T-helper 22 cell (primary cell): ENCODE data around the gene NADK2.

Source experiments
- DNase-seq: peaks from one replicate; pipeline ENCODE4 v3.0.0-alpha.2; 2020; ENCODE audit warnings: low read depth

NADK2 gene

DNA sequence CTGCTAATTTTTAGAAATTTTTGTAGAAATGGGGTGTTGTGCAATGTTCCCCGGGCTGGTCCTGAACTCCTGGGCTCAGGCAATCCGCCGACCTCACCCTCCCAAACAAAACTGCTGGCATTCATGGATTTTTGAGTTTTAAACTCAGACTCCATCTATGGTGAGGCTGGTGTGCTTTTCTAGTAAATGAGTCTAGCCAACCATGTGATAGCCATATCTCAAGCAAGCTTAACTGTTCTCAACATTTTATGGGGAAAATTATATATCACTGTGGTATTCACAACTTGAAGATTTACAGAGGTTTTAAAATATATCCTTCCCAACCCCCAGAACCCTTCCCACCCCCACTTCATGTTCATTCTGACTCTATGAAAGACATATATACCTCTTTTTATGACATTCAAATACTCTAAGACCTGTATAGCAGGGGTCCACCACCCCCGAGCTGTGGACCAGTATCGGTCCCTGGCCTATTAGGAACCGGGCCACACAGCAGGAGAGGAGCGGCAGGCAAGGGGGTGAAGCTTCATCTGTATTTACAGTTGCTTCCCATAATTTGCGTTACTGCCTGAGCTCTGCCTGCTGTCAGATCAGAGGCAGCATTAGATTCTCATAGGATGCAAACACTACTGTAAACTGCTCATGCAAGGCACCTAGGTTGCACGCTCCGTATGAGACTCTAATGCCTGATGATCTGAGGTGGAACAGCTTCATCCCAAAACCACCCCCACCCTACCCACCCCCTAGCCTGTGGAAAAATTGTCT, 4.5 kb upstream of the NADK2 start:
- no peak for DNase-seq

DNA sequence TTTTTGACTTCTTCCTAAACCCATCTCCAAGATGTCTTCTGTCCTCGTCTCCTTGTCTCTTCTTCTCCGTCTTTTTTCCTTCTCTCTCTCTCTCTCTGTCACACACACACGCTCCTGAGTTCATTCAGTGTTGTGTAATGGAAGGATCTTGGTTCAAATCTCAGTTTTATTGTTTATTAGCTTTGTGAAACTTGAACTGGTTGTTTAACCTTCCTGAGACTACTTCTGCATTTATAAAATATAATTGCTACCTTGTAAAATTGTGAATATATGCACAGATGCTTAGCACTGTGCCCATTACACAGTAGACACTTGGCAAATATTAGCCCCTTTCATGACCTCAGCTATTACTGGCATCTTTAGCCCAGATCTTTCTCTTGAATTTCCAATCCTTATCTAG, 2.4 kb upstream of the NADK2 start:
- no peak for DNase-seq

DNA sequence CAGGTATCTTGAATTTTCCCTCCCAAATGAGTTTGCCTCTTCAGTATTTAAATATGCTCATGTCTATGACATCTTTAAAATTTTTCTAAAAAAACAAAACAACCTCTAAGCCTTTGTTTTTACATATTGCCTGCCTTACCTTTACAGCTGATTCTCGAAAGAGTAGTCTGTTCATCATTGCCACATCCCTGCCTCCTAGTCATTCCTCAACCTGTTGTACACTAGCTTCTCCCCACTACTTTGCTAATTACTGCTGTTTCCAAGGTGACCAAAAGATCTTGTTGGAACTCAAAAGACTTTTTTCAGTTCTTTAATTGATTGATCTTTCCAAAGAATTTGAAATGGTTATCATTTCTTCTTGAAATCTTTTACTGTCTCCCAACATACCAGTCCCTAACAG, 1.9 kb upstream of the NADK2 start:
- DNase-seq = no peak

DNA sequence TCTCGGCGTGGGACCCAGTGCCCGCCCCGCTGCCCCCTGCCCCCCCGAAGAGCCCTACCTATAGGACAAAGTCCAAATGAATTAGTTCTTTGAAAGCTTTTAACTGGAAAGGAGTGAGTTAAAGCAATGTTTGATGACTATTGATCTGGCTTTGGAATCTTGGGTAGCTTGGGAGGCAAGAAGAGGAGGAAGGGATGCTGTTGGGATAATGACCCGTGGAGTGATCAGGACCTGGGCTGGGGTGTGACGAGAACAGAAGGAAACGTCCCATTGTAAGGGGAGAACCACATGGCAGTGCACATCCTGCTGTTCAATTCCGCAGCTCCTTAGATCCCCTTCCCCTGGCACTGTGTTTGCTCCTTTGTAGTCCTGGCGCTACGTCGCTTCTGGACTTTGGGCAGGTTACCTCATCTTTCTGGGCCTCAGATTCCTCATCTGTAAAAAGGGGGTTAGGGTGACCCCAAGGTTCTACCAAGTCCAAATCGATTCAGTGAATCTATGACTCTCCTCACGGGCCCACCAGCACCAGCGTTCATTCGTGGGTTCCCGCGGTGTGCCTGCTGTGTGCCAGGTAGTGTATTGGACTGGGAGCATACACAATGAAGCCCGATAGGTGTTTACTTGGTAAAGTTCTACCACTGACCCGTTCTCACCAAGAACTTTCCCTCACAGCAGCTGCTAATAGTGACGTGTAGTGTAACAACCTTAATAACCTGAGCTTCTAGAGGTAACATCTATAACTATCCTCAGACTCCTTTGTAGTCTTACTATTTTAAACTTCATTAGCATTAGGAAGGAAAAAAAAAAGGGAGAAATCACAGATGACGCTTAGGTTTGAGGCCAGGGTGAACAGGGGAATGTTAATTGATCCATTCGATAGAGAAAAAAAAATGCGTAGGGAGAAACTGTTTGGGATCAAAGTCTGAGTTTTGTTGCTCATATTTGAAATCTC, 1.1 kb upstream of the NADK2 start:
- no peak for DNase-seq

DNA sequence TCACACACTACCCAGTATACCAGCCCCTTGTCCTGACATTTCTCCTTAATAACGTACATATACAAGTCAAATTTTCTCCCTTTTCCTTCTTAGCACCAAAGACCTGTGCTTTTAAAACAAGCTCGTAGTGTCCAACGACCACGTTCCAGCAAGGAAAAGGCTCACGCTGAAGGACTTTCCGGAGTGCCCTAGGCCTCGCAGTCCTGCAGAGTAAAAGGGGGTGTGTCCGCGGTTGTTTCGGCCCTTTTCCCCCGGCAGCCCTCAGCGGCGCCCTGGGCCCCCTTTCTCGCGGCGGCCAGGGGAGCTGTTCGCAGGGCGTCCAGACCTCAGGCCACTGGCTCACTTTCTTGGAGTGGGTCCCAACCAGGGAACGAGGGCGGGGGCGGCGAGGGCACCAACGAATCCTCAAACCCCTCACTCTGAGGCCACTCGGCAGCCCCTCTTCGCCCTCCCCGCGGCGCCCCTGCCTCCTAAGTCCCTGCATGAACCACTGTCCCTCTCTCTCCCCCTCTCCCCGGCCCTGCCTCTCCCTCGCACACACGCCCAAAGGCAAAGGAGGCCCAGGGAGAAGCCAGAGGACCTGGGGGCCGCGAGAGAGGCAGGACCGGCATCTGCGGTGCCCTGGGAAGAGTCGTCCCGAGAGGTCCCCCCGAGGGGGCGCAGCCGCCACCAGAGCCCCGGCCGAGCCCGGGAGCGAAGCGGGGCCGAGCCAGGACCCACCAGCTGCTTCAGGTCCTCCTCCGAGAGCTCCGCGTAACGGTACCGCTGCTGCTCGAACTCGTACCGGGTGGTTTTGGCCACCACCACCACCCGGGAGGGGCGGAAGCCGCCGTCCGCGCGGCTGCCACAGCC, 720 bp downstream of the NADK2 start:
- no peak for DNase-seq

DNA sequence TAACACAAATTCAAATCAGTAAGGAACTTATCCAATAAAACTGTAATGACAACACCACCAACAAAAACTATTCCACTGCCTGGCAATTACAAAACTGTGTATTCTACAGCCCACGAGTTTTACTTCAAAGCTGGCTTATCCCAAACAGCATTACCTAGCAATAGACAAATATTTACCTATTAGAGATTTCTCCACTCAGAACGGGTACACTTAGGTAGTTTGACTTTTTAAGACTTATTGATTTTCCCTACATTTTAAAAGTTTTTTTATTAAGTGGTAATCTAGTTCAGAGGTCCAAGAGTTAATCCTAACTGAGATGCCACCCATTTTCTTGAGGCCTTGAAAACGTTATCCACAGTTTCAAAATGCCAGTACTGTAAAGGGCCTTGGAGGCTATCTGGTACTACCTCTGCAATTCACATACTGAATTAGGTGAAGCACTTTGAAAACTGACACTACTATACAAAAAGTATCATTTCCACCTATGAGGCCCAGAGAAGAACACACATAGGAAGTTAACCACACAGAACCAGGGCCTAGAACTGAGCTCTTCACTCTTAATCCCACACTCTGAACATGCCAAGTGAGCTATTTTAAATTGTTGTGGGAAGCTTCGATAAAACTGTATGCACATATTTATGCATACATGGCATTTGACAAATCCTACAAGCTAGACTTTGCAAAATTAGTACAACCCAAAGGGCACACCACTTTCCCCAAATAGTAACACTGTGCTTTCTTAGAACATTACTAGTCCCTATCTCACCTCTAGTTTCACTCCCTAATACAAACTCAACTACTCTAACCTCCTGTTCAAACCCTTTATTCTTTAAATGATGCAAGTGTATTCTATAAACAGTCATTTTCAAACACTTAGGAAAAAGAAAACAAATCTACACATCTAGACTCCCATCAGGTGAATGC, 2.1 kb downstream of the NADK2 start:
- no peak for DNase-seq

DNA sequence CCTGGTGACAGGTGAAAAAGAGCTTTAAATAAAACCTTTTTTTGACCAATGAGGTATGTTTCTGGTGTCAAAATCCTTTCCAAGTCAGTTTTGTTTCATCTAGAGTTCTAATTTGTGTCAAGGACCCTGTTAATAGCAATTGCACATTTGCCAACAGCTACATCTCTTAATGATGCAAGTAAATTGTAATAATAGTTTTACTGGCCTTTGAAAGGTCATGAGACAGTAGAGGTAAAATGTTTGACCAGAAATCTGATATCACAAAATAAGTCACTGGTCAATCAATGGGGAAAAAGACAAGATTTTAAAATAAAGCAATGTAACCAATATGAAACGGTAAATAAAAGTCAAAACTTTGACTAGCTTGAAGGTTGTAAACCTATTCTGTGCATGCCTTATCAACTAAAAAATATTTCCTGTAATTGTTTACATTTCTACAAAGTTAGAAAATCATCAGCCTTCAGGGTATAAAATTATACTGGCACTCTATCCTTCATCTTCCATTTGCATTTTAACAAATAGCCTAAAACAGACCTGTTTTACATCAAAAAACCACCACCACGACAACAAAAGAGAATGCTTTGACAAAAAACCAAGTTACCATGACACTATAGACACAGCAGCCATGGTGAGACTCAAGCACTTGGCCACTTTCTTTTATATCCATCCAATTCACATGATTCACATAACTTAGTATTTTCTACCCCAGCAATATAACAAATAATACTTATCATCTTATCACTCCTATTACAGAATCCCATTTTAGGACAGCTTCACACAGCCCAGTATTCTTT, 3.0 kb downstream of the NADK2 start:
- DNase-seq = no peak

DNA sequence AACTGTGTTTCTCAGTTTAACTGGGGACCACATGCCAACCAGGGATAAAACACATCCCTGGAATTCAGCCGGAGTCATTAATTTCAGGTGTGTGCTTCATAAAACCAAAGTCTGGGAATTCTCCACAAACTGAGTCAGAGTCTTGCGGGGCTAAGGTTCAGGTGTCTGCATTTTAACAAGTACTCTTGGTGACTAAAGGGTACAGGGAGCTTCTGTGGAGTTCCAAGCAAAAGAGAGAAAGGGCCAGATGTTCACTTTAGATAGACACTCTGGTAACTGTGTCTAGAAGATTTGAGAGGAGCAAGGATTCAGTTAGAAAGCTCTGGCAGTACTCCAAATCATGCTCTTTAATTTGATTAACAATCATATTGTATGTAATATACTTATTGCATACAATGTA, 4.0 kb downstream of the NADK2 start:
- DNase-seq = no peak

DNA sequence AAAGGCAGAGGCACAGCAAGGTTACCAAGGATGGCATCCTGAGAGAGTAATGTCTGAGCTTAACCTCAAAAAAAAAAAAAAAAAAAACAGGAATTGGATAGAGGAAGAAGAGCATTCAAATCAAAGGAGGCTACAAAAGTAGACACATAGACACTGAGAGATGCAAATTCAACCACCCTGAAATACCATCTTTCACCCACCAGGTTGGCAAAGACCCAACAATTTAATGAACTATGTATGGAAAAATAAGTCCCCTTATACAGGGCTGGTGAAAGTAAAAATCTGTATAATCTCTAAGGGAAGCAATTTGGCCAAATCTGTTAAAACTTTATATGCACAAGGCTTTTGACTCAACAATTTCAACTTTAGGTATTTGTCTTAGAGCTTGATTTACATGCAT, 4.9 kb downstream of the NADK2 start:
- DNase-seq = no peak

DNA sequence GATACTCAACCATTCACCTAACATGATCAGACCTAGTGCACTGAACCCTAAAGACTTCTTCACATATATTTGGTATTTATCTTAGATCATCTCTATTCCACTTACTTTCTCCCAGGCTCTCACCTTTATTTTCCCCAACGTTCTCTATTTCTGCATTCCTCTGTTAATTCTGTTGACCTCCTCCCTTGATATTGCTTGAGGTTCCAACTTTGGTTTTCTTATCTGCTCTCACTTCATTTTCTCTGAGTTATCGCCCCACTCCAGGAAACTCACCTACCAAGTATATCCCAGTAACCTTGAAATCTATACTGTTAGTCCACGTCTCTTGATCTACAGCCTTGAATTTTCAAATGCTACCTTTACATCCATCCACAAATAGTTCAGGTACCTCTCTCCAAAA, 9.2 kb downstream of the NADK2 start:
- DNase-seq = no peak

DNA sequence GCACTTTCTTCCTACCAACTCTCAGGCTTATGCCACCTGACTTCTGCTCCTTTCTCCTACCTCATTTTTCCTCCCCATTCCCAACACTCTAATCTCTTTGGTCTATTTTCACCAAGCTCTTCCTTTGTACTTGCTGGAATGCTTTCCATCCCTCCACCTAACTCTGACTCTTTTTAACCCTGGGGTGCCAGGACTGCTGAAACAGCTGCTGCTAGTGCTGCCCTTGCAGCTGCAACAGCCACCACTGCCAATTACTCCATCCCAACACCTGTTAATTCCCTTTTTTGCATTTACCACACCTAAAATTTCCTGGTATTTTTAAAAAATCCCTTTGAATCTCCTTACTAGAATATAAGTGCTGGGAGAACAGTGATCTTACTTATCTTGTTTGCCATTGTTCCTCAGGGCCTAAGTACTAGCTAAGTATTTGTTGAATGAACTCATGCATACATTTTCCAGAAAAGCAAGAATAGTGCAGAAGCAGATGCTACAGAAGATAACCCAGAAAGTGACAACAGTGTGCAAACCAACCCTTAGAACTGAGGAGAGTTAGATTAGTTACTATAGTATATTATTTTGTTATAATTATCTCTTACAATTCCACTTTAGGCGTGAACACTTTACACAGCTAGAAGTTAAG, 11.5 kb downstream of the NADK2 start:
- no peak for DNase-seq

DNA sequence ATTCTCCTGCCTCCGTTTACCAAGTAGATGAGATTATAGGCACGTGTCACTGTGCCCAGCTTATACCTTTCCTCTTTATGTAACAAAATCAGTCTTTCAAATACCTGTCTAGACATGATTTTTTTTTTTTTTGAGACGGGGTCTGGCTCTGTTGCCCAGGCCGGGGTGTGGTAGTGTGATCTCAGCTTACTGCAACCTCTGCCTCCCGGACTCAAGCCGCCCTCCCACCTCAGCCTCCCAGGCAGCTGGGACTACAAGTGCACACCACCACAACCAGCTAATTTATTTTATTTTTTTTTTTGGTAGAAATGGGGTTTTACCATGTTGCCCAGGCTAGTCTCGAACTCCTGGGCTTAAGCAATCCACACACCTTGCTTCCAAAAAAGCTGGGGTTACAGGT, 13.2 kb downstream of the NADK2 start:
- no peak for DNase-seq

DNA sequence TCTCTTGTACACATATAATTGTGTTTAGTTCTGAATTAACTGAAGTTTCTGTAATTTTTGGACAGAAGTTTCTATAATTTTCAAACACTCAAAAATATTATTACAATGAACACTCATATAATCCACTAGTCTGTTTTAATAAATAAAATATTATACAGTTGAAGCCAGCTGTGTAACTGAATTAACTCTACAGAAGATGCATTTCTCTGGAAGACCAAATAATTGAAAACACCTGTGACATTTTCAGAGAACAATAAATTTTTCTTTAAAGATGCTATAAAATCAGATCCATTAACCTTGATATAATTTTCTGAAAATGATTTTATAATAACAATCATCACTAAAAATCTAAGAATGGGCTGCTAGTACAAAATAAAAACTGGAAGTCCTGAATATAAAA, 14.7 kb downstream of the NADK2 start:
- no peak for DNase-seq

DNA sequence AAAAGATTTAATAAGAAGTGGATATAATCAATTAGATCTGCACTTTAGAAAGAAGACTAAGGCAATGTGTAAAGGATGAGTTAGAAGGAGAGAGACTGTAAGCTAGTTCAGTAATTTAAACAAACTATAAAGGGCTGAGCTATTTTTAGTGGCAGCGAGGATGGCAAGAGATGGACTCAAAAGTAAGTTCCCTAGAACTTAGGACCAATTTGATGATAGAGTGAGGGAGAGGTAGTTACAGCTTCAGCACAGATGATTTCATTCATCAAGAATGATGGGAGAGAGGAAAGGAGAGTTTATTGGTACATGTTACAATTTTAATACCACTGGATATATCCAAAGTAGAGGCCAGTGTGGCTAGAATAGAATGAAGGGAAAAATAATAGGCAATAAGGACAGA, 19.1 kb downstream of the NADK2 start:
- no peak for DNase-seq

DNA sequence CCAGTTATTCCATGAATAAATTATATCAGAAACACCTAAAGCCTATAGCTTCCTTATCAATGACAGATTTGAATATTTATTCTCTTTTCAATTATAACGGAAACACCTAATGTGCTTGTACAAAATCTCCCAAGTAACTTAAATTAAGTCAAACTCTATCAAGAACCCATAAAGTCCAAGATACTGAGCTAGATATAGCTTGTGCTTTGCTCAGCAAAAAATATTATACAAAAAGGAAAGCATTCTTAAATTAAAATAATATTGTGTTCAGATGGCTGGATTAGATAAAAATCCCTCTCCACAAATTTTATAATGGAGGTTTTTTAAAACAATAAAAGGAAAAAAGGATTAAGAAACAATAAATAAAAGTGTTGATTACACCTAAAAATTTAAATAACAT, 23.7 kb downstream of the NADK2 start:
- no peak for DNase-seq

DNA sequence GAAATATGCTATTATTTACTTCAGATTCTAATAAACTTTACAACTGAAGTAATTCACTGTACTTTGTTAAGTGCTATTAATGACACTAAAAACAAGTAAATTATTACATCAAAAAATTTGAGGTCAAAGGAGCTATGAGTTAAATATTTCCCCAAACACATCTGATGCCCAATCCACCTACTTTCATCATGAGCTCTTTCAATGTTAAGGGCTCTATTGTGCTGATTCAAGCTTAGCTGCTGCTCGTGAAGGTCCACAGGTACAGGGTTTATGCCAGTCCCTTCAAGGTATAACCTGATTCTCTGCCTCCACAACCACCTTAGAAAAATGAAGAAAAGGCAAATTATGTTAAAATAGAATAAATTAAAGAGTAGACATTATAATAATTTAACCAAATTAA, 24.2 kb downstream of the NADK2 start:
- no peak for DNase-seq

DNA sequence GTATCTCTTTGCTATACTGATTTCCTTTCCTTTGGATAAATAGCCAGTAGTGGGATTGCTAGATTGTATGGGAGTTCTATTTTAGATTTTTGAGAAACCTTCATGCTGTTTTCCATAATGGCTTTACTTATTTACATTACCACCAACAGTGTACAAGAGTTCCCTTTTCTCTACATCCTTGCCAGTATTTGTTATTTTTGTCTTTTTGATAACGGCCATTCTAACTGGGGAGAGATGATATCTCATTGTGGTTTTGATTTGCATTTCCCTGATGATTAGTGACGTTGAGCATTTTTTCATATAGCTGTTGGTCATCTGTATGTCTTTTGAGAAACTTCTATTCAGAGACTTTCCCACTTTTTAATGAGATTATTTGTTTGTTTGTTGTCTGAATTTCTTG, 25.8 kb downstream of the NADK2 start:
- DNase-seq = no peak

DNA sequence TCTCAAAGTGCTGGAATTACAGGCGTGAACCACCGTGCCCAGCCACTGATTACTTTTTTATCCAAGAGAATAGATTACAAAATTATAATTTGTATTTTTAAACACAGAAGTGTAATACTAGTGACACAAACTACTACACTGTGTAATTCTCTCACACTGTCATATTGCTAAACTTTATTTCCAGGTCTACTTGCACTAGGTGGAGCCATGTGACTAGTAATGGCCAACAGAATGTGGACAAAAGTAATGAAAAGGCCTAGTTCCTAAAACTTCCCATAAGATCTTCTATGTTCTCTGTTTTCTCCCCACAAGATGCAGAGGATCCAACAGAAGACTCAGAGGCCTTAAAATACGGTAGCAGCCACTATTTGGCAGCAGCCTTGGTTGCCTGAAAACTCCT, 27.3 kb downstream of the NADK2 start:
- no peak for DNase-seq

DNA sequence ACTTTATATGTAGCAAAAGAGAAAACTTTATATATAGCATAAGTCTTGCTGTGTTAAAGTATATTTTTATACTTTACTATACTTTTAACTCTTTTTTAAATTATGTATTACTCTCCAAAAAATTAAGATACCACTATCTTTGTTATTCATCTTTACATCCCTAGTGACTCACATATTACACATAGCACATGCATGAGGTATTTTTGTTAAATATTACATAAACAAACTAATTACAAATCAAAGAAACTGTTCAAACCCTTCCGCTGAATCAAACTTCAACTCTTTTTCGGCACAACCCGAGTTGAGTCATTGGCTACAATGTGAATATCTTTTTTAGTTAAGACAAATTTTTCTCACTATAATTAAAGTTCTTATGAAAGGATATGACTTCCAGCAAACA, 32.1 kb downstream of the NADK2 start:
- DNase-seq = no peak

DNA sequence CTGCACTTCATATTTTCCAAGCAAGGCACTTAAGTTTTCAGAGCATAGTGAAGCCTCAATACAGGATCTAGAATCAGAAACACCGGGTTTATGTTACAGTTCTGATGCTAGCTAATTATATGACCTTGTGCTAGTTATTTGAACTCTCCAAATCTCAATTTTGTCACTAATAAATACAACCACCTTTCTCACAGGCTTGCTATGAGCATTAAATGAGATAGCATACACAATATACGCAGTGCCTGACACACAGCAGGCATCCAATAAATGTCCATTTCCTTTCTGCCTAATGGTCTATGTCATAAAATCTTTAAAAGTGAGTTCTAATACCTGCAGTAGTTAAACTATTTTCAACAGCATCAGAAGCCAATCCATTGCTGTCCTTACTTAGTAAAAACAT, 32.9 kb downstream of the NADK2 start:
- DNase-seq = no peak
